Upper lobe of right lung (tissue), 1 donor: Measurements from ENCODE around the gene CATSPERD. TPM values are rescaled to one million over a fixed set of nuclear protein-coding genes. Genes with fewer than 3 reads are reported as not detected.

Source experiments
- ATAC-seq: fragments of 200-7000 bp; cut with Tn5 transposase; one replicate; pipeline ENCODE4 v1.9.1; 2020; ENCODE audit warnings: mild to moderate bottlenecking, moderate library complexity
- DNase-seq: peaks from one replicate; pipeline ENCODE4 v3.0.0-alpha.2; 2020
- H3K27ac ChIP-seq: fragments of 200-600 bp; one replicate; pipeline ENCODE4 v1.8.0; 2022
- H3K27me3 ChIP-seq: fragments of 200-600 bp; one replicate; pipeline ENCODE4 v1.8.0; 2022; ENCODE audit warnings: mild to moderate bottlenecking
- H3K36me3 ChIP-seq: fragments of 200-600 bp; one replicate; pipeline ENCODE4 v1.8.0; 2022
- H3K4me1 ChIP-seq: fragments of 200-600 bp; one replicate; pipeline ENCODE4 v1.8.0; 2022
- H3K4me3 ChIP-seq: fragments of 200-600 bp; one replicate; pipeline ENCODE4 v1.8.0; 2022; ENCODE audit warnings: mild to moderate bottlenecking
- H3K9me3 ChIP-seq: fragments of 200-600 bp; one replicate; pipeline ENCODE4 v1.8.0; 2022
- intact Hi-C: fragments of 100-400 bp; cut with DNase I; formaldehyde crosslinking; loops from one replicate; pipeline ENCODE4 v1.11.0; 2022
- total RNA-seq: library from RNA; stranded (reverse); fragmentation: NEBNext Ultra II Directional; extraction: Animal tissue kit (Norgen Biotek cat#: 25700); gene quantifications from one replicate; pipeline ENCODE4 v1.2.1, GENCODE V29; 2021
- TF ChIP-seq, protein P1 (sequence below): fragments of 200-600 bp; IDR thresholded peaks from one replicate; pipeline ENCODE4 v1.8.0; 2022; ENCODE audit warnings: antibody characterized with exemption
- donor health status: DM: no; HTN: yes; CAD: no; lungs with severe emphysema.

The CATSPERD gene
- total RNA-seq, 1 donor from 2014 or later, result not detected

- no peak for DNase-seq
- intact Hi-C loops, result no loop called here
- Histone ChIP-seq H3K4me1 (peaks cover 6% of the 10 kb centered on the region), H3K9me3 (no peaks in the 10 kb centered on the region), H3K36me3 (peaks cover 57% of the 10 kb centered on the region), H3K27ac (no peak overlapping the region), H3K4me3 (no peak overlapping the region), H3K27me3 (no peaks in the 10 kb centered on the region)
- TF ChIP-seq, protein P1, sequence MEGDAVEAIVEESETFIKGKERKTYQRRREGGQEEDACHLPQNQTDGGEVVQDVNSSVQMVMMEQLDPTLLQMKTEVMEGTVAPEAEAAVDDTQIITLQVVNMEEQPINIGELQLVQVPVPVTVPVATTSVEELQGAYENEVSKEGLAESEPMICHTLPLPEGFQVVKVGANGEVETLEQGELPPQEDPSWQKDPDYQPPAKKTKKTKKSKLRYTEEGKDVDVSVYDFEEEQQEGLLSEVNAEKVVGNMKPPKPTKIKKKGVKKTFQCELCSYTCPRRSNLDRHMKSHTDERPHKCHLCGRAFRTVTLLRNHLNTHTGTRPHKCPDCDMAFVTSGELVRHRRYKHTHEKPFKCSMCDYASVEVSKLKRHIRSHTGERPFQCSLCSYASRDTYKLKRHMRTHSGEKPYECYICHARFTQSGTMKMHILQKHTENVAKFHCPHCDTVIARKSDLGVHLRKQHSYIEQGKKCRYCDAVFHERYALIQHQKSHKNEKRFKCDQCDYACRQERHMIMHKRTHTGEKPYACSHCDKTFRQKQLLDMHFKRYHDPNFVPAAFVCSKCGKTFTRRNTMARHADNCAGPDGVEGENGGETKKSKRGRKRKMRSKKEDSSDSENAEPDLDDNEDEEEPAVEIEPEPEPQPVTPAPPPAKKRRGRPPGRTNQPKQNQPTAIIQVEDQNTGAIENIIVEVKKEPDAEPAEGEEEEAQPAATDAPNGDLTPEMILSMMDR, result no peak
- ATAC-seq, result no peak
These were observed 68.9 kb downstream of the CATSPERD start for GRCh38 chr19:5789351-5789761.

GRCh38 chr19:5789886-5790558 is 69.6 kb downstream of the CATSPERD start:
- TF ChIP-seq, protein P1, result no peak
- Histone ChIP-seq H3K36me3 (peaks cover 50% of the 10 kb centered on the region), H3K4me3 (peak overlapping the region; percentile 85), H3K27me3 (no peaks in the 10 kb centered on the region), H3K27ac (peak overlapping the region; percentile 99), H3K4me1 (peaks cover 6% of the 10 kb centered on the region), H3K9me3 (no peaks in the 10 kb centered on the region)
- no peak for DNase-seq
- ATAC-seq, result no peak
- intact Hi-C loops, result no loop called here

DNA sequence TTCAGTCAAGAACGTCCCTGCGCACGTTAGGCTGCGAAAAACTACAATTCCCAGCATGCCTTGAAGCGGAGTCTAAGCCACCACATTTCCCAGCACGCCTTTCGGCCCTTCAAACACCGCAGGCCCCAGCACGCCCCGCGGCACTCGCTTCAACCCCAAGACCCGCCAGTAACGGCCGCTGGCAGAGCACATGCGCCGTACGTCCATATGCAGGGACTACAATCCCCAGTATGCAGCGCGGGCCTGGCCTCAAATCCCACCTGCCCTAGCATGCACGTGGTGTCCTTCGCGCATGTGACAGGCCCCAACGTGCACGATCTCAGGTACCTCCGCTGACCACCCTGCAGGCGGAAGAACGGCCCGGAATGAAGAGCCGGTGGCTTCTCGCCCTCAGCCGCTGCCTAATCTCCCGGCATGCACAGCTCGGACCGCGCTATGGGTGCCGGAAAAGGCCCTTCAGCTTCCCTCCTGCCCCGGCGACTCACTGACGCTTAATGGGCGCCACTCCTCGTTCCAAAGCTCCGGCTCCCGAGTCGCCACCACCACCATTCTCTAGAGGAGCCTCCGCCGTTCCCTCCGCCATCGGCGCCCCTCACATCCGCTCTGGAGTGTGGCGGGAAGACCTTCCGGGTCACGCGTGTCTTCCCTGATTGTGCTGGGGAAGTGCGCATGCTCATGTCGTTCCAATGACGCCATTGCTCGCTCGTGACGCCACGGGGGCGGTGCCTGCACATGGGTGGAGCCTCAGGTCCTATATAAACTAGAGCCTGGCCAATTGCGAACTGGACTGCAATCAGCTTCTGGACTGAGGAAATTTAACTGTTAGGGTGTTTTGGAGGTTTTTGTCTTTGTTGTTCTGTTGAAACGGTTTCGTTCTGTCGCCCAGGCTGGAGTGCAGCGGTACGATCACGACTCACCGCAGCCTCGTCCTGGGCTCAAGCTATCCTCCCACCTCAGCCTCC is 70.4 kb downstream of the CATSPERD start, which contains the start of gene DUS3L:
TSS of gene DUS3L (minus strand) at position 605 of the 962 bp plus-strand sequence. CDS start at position 583, 22 bp downstream.
- Histone ChIP-seq H3K36me3 (peaks cover 42% of the 10 kb centered on the region), H3K4me3 (peak within 1 kb of the TSS; percentile 85), H3K27me3 (no peaks in the 10 kb centered on the region), H3K9me3 (no peaks in the 10 kb centered on the region), H3K27ac (peak within 1 kb of the TSS; percentile 99), H3K4me1 (peaks cover 6% of the 10 kb centered on the region)
- ATAC-seq, result peak; percentile 97
- TF ChIP-seq, protein P1, result no peak
- intact Hi-C loops, result no loop called here
- DNase-seq, result peak; percentile 98

GRCh38 chr19:5792224-5792623 is 71.8 kb downstream of the CATSPERD start:
- H3K27ac ChIP-seq, result no peak overlapping the region
- DNase-seq, result no peak
- H3K36me3 ChIP-seq, result peaks cover 28% of the 10 kb centered on the region
- TF ChIP-seq, protein P1, result no peak
- H3K9me3 ChIP-seq, result no peaks in the 10 kb centered on the region
- peaks cover 6% of the 10 kb centered on the region for H3K4me1 ChIP-seq
- intact Hi-C loops, result no loop called here
- H3K4me3 ChIP-seq, result no peak overlapping the region
- H3K27me3 ChIP-seq, result no peaks in the 10 kb centered on the region
- ATAC-seq, result no peak

- H3K27ac ChIP-seq, result no peak overlapping the region
- no peaks in the 10 kb centered on the region for H3K27me3 ChIP-seq
- intact Hi-C loops, result no loop called here
- TF ChIP-seq, protein P1, result no peak
- H3K4me3 ChIP-seq, result no peak overlapping the region
- DNase-seq, result no peak
- ATAC-seq, result no peak
- no peaks in the 10 kb centered on the region for H3K9me3 ChIP-seq
- peaks cover 6% of the 10 kb centered on the region for H3K4me1 ChIP-seq
- H3K36me3 ChIP-seq, result peaks cover 19% of the 10 kb centered on the region
These were observed 72.8 kb downstream of the CATSPERD start for GRCh38 chr19:5793188-5793587.
